Esophagus squamous epithelium (tissue), 5 donors: ENCODE measurements around the gene PTPRM. TPM values are rescaled to one million over a fixed set of nuclear protein-coding genes. Genes with fewer than 3 reads are reported as not detected.

Source experiments
- DNase-seq: peaks from one replicate; lab custom pipeline; 2025; lab: John Stamatoyannopoulos, UW
- H3K27ac ChIP-seq, 4 donors: fragments of 200-600 bp; sonication (generic); one replicate each; pipeline ENCODE4 v1.5.1; 2016 to 2019; ENCODE audit warnings: mild to moderate bottlenecking in 1 of 4
- H3K27me3 ChIP-seq, 4 donors: fragments of 200-600 bp; sonication (generic); 1 replicate in 3 of 4; 2 replicates in 1 of 4; pipeline versions ENCODE4 v1.5.1 to v1.6.0; 2017 to 2021; ENCODE audit warnings: antibody characterized with exemption in 1 of 4
- H3K36me3 ChIP-seq, 3 donors: fragments of 200-600 bp; sonication (generic); one replicate each; pipeline ENCODE4 v1.5.1; 2016 to 2019
- H3K4me1 ChIP-seq, 3 donors: fragments of 200-600 bp; sonication (generic); one replicate each; pipeline ENCODE4 v1.5.1; 2017 to 2019
- H3K4me3 ChIP-seq, 4 donors: fragments of 200-600 bp; sonication (generic); 1 replicate in 3 of 4; 2 replicates in 1 of 4; pipeline ENCODE4 v1.5.1; 2016 to 2019; ENCODE audit warnings: mild to moderate bottlenecking in 2 of 4, moderate library complexity in 1 of 4
- H3K9me3 ChIP-seq, 3 donors: fragments of 200-600 bp; sonication (generic); one replicate each; pipeline ENCODE4 v1.5.1; 2016 to 2019
- CTCF ChIP-seq, 6 experiments: fragments of 450-650 bp in 4 of 6; fragments of 200-600 bp in 2 of 6; sonication (generic) in 2 of 6; IDR thresholded peaks; one replicate each; pipeline ENCODE4 v1.5.1; 2016 to 2019; ENCODE audit warnings: antibody characterized with exemption in 6 of 6, mild to moderate bottlenecking in 4 of 6, moderate library complexity in 4 of 6
- POLR2A ChIP-seq, 4 donors: fragments of 450-650 bp; IDR thresholded peaks; one replicate each; pipeline ENCODE4 v1.6.1; 2017; ENCODE audit warnings: antibody characterized with exemption in 4 of 4, mild to moderate bottlenecking in 4 of 4, moderate library complexity in 3 of 4
- WGBS, 2 donors: methylation state at CpG; one replicate each; pipeline ENCODE4 v1.1.5; 2018; 5-methylcytosine and 5-hydroxymethylcytosine counted together
- intact Hi-C: fragments of 100-400 bp; cut with DNase I; formaldehyde crosslinking; loops from one replicate; pipeline ENCODE4 v1.15.0; 2022
- total RNA-seq, 4 donors: library from RNA; depleted of rRNA; stranded (reverse); fragments of >200 nt; gene quantifications; one replicate each; pipeline ENCODE4 v1.1.0, GENCODE V29; 2016
- donor health status: DM: yes; HTN: yes; CAD: no.

The PTPRM gene
- total RNA-seq, 4 donors from 2014 or later: 6.5 to 38.7 (median 11.1) TPM

- Histone ChIP-seq H3K27me3 (no peaks in the 10 kb centered on the region), H3K9me3 (no peaks in the 10 kb centered on the region), H3K4me3 (no peak overlapping the region), H3K27ac (no peak overlapping the region), H3K4me1 (no peaks in the 10 kb centered on the region), H3K36me3 (no peaks in the 10 kb centered on the region)
- TF ChIP-seq POLR2A (IDR thresholded peaks at IDR 0.05) (no peak), CTCF (IDR thresholded peaks at IDR 0.05) (no peak)
- DNase-seq: no peak
- intact Hi-C loops: no loop called here
Observed at GRCh38 chr18:8097399-8097798, 530.3 kb downstream of the PTPRM start.

- intact Hi-C loops: no loop called here
- Histone ChIP-seq H3K4me1 (no peaks in the 10 kb centered on the region), H3K27me3 (no peaks in the 10 kb centered on the region), H3K9me3 (peaks cover 0 to 2% (median under 1%) of the 10 kb centered on the region in 3 donors), H3K4me3 (no peak overlapping the region), H3K36me3 (no peaks in the 10 kb centered on the region), H3K27ac (no peak overlapping the region)
- 43 to 53% methylated on average over 1 of the region's 1 CpG for WGBS, 2 donors
- no peak for TF ChIP-seq POLR2A (IDR thresholded peaks at IDR 0.05)
- no peak for TF ChIP-seq CTCF (IDR thresholded peaks at IDR 0.05)
- DNase-seq: no peak
Observed at GRCh38 chr18:8097927-8098326, 530.8 kb downstream of the PTPRM start.

- WGBS, 2 donors: 66 to 74% methylated on average over 4 of the region's 4 CpGs
- no peaks in the 10 kb centered on the region for H3K36me3 ChIP-seq
- no peaks in the 10 kb centered on the region for H3K27me3 ChIP-seq
- intact Hi-C loops: no loop called here
- no peaks in the 10 kb centered on the region for H3K4me1 ChIP-seq
- no peak for DNase-seq
- H3K27ac ChIP-seq: no peak overlapping the region
- no peak overlapping the region for H3K4me3 ChIP-seq
- peaks cover 0 to 5% (median 4%) of the 10 kb centered on the region in 3 donors for H3K9me3 ChIP-seq
- TF ChIP-seq POLR2A (IDR thresholded peaks at IDR 0.05) (no peak), CTCF (IDR thresholded peaks at IDR 0.05) (no peak)
Observed at GRCh38 chr18:8106603-8107002, 539.5 kb downstream of the PTPRM start.

GRCh38 chr18:8107426-8107825 lies 540.3 kb downstream of the PTPRM start:
- WGBS, 2 donors: 72 to 78% methylated on average over 2 of the region's 2 CpGs
- Histone ChIP-seq H3K4me3 (no peak overlapping the region), H3K36me3 (no peaks in the 10 kb centered on the region), H3K27ac (no peak overlapping the region), H3K27me3 (no peaks in the 10 kb centered on the region), H3K4me1 (no peaks in the 10 kb centered on the region), H3K9me3 (peaks cover 0 to 5% (median 4%) of the 10 kb centered on the region in 3 donors)
- no peak for DNase-seq
- no peak for TF ChIP-seq CTCF (IDR thresholded peaks at IDR 0.05)
- no peak for TF ChIP-seq POLR2A (IDR thresholded peaks at IDR 0.05)
- intact Hi-C loops: no loop called here

- 90 to 94% methylated on average over 2 of the region's 2 CpGs for WGBS, 2 donors
- TF ChIP-seq POLR2A (IDR thresholded peaks at IDR 0.05) (no peak), CTCF (IDR thresholded peaks at IDR 0.05) (no peak)
- intact Hi-C loops: no loop called here
Observed at GRCh38 chr18:8114480-8114879, 547.4 kb downstream of the PTPRM start.

More at GRCh38 chr18:8114480-8114879, 547.4 kb downstream of the PTPRM start:
- H3K9me3 ChIP-seq: no peaks in the 10 kb centered on the region
- no peaks in the 10 kb centered on the region for H3K36me3 ChIP-seq
- DNase-seq: no peak
- H3K27ac ChIP-seq: no peak overlapping the region
- H3K27me3 ChIP-seq: no peaks in the 10 kb centered on the region
- H3K4me1 ChIP-seq: no peaks in the 10 kb centered on the region
- H3K4me3 ChIP-seq: no peak overlapping the region
